Ishikawa (cell line): ENCODE data around the gene CCDC88C.

Source experiments
- EP300 ChIP-seq: IDR thresholded peaks from 2 replicates; pipeline ENCODE4 v1.6.1; 2012; ENCODE audit warnings: borderline replicate concordance
- TEAD4 ChIP-seq: IDR thresholded peaks from 2 replicates; pipeline ENCODE4 v1.6.1; 2012
- YY1 ChIP-seq: IDR thresholded peaks from 2 replicates; pipeline ENCODE4 v1.6.1; 2012; ENCODE audit warnings: low read depth

DNA sequence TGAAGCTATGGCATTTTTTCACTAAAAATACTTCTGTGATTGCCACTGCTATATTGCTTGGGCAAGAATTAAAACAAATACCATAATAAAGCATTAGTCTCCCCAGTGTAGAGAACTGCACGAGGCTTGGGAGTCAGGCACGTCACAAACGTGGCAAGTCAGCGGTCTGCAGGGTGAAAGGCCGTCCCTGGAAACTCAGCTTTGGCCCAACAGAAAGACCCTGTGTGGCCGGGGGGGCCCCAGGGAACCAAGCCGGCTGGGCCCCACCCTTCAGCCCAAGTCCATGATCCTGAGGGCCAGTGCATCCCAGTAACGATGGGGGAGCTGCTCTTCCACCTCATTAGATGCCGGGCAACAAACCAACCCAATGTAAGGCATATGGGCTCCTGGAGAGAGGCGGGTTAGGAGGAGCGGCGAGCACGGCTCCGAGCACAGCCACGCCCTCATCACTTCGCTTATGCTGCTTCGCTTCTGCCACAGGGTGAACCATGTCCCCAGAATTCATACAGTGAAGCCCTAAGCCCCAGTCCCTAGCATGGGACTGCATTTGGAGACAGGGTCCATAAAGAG, 122.3 kb downstream of the CCDC88C start:
- no peak for TF ChIP-seq EP300
- no peak for TF ChIP-seq TEAD4
- no peak for TF ChIP-seq YY1
